ENCODE results near the gene CHST9.
"Not testable (repeated sequence)": the region's sequence is repeated elsewhere in the genome, so short reads cannot be mapped to it uniquely, and the experiment has no call there.

The CHST9 gene

DNA sequence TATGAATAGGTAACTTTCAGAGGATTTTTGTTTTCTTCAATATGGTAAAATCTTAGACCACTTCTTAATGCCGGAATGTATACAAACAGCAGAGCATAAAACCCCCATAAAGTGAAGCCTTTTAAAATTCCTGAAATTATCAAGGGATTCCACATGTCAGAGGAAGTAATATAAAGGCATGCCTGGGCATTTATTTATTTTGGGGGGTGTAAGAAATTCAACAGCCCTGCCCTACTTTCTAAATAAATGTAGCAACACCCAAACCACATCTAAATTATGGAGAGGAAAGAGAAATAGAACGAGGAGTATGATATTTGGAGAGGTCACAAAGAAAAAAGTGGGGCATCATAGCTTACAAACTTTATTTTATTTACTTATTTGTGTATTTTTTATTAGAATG, 9.9 kb downstream of the CHST9 start:
- in situ Hi-C loops (cut with MboI; ENCODE audit: low sequenced_read_pairs): no loop called here

DNA sequence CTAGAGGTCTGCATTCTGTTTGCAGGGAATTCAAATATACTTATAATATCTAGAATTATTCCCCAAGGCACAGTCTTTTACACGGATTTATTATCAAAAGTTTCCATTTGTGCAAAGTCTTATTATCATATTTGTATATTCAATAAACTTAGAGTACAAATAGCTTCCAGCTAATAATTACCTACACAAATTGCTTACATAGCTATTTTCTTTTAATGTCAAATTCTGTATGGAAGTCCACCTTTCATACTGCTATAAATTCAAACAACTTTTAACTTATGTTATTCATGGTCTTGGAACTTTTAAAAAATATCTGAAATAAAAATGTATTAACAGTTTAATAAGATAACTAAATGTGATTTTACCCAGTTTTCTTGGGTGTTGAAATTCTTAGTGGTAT, 13.1 kb downstream of the CHST9 start:
- in situ Hi-C loops (cut with MboI; ENCODE audit: low sequenced_read_pairs): no loop called here

DNA sequence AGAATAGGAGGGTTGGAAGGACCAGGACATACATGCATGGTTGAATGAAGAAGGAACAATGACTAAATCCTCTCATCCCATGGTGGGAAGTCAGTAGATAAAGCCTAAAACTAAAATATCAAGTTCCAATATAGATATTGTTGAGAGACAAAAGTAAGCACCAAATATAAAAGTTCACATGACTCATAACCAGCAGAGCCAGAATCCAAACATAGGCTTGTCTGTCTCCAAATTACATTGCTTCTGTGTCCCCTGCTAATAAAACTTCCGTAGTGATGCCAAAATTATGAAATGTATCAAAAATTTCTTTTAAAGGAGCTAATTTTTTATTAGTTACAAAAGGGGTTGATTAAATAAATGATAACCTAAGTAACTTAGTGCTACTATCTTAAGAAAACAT, 19.7 kb downstream of the CHST9 start:
- in situ Hi-C loops (cut with MboI; ENCODE audit: low sequenced_read_pairs): no loop called here

DNA sequence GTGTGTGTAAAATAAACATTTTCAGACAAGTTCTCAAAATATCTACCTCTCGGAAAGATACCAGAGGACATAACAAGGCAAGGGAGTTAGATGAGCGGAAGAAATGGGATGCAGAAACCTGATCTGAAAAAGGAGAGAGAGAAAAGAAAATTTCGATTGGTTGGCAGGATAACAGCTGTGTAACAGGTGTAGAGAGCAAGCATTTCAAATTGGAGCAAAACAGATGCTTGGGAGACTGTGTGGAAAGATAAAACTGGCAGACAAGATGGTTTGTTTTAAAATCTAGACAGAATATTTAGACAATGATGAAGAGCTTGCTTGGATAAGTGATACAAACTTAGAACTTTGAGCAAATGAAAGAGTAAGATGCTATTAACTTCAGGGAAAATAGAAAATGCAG, 20.2 kb downstream of the CHST9 start:
- in situ Hi-C loops (cut with MboI; ENCODE audit: low sequenced_read_pairs): no loop called here

DNA sequence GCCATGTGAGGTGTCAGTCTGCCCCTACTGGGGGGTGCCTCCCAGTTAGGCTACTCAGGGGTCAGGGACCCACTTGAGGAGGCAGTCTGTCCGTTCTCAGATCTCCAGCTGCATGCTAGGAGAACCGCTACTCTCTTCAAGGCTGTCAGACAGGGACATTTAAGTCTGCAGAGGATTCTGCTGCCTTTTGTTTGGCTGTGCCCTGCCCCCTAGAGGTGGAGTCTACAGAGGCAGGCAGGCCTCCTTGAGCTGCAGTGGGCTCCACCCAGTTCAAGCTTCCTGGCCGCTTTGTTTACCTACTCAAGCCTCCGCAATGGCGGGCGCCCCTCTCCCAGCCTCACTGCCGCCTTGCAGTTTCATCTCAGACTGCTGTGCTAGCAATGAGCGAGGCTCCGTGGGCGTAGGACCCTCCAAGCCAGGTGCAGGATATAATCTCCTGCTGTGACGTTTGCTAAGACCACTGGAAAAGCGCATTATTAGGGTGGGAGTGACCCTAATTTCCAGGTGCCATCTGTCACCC, 21.9 kb downstream of the CHST9 start:
- in situ Hi-C loops (cut with MboI; ENCODE audit: low sequenced_read_pairs): not testable (repeated sequence)

DNA sequence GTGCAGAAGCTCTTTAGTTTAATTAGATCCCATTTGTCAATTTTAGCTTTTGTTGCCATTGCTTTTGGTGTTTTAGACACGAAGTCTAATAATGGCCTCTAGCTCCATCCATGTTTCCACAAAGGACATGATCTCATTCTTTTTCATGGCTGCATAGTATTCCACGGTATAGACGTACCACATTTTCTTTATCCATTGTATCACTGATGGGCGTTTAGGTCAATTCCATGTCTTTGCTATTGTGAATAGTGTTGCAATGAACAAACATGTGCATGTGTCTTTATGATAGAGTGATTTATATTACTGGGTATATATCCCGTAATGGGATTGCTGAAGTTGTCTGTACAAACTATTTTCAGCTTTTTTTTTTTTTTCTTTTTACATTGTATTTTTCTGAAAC, 35.9 kb downstream of the CHST9 start:
- in situ Hi-C loops (cut with MboI; ENCODE audit: low sequenced_read_pairs): not testable (repeated sequence)

DNA sequence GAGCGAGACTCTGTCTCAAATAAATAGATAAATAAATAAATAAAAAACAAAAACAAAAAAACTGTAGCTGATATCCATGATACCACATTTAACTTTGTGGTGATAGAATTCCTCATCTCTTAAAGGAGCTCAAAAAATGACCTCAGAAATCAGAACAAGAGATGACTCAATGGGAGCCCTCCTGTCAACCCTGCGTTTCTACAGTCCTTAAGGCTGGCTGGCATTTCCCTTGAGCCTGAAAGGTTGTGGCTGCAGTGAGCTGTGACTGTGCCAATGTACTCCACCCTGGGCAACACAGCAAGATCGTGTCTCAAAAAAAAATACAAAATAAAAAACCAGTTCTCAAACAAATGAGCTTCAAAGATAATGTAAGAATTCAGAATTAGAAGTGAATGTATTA, 40.4 kb downstream of the CHST9 start:
- in situ Hi-C loops (cut with MboI; ENCODE audit: low sequenced_read_pairs): no loop called here

DNA sequence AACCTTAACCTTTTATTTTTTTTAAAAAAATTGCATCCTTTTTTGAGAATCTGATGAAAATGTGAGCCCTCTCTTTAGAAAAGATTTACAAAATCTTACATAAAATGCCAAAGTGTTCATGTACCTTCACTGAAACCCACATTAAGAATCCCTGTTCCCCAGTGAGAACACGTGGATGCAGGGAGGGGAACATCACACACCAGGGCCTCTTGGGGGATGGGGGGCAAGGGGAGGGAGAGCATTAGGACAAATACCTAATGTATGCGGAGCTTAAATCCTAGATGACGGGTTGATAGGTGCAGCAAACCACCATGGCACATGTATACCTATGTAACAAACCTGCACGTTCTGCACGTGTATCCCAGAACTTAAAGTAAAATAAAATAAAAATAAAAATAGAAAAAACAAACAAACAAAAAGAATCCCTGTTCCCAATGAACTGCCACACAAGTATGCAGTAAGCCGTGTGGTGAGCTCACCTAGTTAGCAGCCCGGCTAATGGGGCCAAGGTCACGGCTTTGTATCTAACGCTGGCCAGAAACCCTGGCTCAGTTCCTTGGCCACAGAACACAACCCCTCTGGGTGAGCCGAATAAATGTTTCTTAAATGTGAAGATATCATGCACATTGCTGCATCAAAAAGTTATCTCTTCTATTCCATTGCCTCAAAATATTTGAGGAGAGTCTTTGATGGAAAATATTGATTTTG, 41.4 kb downstream of the CHST9 start:
- in situ Hi-C loops (cut with MboI; ENCODE audit: low sequenced_read_pairs): no loop called here

DNA sequence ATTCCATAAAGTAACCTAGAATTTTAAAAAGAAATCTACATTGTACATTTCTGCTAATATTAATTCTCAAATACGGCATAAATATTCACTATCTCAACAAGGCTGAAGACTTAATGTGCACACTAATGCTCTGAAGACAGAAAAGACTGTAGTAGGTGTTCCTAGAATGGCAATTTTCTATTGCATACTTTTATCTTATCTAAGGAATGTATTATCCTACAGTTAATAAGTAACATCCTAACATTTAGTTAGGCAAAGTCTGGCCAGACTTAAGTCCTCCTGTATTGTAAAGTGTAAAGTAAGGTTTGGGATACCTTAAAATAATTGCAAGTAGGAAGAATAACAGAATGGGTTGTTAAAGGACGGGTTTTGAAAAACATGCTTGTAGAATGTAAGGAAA, 42.2 kb downstream of the CHST9 start:
- in situ Hi-C loops (cut with MboI; ENCODE audit: low sequenced_read_pairs): no loop called here

DNA sequence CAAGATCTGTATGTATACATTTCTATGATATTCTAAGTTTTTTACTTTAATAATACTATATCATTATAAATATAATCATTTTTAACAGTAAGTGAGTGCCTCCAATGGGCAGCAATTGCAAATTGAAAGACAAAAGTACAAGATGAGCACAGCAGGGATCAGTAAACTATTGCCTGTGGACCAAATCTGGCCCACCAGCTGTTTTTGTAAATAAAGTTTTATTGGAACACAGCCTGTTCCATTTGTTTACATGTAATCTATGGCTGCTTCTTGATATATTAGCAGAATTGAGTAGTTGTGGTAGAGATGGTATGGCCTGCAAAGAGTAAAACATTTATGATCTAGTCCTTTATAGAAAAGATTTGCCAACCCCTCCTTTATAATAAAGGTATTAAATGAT, 43.2 kb downstream of the CHST9 start:
- in situ Hi-C loops (cut with MboI; ENCODE audit: low sequenced_read_pairs): no loop called here

DNA sequence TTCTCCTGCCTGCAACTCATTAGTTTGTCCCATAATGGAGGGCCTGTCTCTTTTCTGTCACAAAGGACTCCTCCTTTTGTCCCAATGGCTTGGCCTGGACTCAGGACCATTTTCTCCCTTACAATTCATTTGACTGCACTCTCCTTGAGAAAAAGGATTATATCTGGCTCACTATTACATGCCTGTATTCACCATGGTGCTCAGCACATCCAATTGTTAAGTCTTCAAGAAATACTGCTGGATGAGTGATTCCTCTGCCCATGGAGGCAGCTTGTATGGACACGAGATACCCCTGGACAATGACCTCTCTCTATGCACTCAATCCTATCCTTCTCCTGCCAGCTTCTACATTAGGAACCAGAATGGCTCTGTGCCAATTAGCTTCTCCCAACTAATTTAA, 47.0 kb downstream of the CHST9 start:
- in situ Hi-C loops (cut with MboI; ENCODE audit: low sequenced_read_pairs): no loop called here

DNA sequence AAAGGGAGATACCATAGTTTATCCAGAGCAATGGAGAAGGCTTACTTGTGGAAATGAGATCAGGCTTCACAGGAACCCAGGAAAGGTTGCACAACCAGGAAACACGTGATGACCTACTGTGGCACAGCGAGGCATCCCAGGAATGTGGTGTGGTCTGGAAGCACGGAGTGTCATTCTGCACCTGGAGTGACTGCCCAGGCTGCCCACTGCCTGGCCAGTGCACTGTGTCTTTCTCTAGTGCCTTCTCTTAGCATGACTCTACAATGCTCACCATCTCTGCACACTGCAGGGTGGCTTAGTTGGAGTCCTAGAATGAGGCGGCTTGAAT, 48.9 kb downstream of the CHST9 start:
- in situ Hi-C loops (cut with MboI; ENCODE audit: low sequenced_read_pairs): no loop called here

DNA sequence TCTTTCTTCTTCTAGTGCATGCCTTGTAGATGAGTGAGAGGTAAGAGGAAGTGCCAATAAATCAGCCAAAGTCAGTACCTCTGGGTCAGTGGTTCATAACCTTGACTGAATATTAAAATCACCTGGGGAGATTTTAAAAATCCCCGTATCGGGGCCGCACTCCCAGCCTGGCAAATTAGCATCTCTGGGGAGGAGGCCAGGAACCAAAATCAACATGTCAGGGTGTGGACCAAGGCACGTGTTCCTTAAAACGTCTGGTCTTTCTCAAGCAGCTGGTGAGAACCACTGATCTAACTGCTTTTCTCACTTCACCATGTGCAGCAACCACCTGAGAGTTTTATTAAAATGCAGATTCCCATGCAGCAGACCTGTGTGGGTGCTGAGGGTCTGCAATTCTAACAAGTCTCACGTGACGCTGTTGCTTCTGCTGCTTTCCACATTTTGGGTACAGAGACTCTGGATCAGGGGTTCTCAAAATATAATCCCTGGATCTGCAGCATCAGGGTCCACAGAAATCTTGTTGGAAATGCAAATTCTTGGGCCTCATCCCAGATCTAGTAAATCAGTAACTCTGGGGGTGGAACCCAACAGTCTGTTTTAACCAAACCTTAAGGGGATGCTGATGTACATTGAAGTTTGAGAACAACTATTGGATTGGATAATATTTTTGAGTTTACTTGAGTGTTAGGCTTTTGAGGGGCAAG, 49.5 kb downstream of the CHST9 start:
- in situ Hi-C loops (cut with MboI; ENCODE audit: low sequenced_read_pairs): no loop called here

DNA sequence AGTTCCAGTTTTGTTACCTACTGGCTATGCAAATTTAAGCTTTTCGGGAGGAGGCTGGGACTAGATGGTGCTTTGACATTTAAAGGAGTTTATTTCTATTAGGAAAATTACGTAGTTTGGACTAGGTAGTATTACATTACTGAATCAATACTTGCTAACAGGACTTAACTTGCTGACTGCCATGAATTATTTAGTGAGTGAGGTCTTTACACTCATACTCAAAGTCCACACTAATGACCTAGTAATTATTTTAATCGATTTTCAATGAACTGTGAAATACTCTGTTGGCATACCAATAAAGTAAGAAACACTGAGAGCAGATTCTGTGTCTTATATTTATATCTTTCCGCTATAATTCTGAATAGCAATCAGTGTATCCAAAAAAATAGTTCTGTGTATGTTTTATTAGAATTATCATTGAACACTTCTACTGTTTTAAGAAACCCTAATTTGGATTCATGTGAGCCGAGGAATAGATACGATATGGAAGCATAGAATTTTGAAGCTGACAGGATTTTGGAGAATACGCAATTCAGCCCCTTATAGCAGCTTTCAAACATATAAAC, 55.0 kb downstream of the CHST9 start:
- in situ Hi-C loops (cut with MboI; ENCODE audit: low sequenced_read_pairs): no loop called here

DNA sequence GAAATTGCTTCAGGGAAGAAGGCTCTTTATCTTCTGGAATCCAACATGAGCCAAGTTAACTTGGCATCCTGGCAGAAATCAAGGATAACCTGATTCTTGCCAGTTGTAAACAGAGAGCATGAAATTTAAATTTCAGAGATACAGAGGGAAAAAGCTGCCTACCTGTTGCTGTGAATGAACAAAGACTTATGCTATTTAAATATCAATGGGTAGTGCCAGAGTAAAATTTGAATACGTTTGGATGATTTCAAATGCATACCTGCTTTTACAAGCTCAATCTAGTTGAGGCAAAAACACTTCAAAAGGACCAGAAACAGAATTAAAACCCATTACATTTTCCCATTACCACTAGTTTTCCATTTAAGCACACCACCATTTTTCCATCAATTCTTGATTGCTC, 60.9 kb downstream of the CHST9 start:
- in situ Hi-C loops (cut with MboI; ENCODE audit: low sequenced_read_pairs): no loop called here

DNA sequence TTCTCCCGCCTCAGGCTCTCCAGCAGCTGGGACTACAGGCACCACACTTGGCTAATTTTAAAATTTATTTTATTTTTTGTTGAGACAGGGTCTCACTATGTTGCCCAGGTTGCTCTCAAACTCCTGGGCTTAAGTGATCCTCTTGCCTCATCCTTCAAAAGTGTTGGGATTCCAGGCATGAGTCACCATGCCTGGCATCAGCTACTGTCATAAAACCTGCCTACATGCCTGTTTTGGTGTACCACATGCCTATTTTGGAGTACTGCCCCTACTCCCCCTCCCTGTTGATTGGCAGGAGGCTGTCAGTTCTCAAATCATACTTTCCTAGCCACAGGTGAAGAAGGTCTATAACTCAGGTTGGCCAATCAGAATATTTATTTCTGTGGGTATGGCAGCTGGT, 64.0 kb downstream of the CHST9 start:
- in situ Hi-C loops (cut with MboI; ENCODE audit: low sequenced_read_pairs): no loop called here

DNA sequence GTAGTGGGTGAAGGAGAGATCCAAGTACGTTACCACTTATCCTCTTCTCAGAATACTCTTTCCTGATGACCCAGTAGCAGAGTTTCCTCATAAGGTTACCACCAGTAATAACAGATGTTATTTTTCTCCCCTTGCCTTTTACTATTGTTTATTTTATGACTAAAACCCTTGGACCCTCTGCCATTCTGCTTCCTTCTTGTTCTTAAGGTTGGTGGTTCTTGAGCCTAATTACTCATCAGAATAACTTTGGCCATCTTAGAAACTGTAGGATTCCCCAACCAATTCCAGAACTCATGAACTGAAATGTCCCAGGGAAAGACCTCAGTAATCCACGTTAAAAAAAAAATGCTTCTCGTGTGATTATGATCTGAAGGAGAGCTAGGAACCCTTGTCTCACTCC, 64.9 kb downstream of the CHST9 start:
- in situ Hi-C loops (cut with MboI; ENCODE audit: low sequenced_read_pairs): no loop called here

DNA sequence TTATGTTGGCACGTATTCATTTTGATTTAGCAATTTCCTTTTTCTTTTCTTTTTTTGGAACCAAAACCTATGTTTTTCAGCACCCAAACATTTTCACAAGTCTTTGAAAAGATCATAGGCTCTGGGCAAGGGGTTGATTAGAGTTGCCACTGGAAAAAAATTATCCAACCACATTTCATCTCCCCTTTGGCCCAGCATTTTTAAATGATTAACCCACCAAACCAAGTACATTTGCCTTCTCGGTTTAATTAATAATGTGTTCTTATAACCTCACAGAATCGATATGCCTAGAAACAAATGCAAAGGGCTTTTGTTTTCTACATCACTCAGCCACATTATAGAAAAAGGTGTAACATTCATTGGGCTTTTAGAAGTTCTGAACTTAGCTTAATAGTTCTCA, 66.1 kb downstream of the CHST9 start:
- in situ Hi-C loops (cut with MboI; ENCODE audit: low sequenced_read_pairs): no loop called here

DNA sequence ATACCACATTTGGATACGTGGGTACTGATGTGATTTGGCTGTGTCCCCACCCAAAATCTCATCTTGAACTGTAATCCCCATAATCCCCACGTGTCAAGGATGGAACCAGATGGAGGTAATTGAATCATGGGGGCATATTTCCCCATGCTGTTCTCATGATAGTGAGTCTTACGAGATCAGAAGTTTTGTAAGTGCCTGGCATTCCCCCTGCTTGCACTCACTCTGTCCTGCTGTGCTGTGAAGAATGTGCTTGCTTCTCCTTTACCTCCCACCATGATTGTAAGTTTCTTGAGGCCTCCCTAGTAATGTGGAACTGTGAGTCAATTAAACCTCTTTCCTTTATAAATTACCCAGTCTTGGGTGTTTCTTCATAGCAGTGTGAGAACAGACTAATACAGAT, 70.3 kb downstream of the CHST9 start:
- in situ Hi-C loops (cut with MboI; ENCODE audit: low sequenced_read_pairs): no loop called here

DNA sequence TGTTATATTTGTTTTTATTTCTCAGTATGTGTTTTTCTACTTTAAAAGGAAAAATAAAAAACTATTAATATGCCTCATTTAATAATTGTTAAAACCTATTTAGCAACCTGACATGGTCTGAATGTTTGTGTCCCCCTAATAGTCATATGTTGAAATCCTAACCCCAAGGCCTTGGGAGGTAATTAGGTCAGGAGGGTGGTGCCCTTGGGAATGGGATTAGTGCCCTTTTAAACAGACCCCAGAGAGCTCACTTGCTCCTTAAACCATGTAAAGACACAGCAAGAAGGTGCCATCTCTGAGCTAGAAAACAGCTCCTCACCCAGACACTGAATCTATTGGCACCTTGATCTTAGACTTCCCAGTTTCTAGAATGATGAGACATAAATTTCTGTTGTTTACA, 71.8 kb downstream of the CHST9 start:
- in situ Hi-C loops (cut with MboI; ENCODE audit: low sequenced_read_pairs): no loop called here

DNA sequence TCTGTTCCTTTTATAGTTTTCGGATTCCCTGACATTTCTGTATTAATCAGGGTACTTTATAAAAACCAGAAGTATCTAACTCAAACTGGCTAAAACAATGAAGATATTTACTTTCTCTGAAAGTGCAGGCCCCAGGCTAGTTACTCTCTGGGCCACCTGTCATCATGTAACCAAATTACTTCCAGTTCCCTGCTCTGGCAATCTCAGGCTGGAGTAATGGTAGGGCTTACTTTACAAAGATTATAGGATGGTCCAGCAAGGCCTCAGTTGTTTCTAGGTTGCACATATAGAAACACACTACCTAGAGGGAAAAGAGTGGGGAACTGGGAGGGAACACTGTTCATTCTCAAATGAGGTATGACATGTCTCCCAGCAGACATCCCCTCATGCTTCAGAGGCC, 74.8 kb downstream of the CHST9 start:
- in situ Hi-C loops (cut with MboI; ENCODE audit: low sequenced_read_pairs): no loop called here

DNA sequence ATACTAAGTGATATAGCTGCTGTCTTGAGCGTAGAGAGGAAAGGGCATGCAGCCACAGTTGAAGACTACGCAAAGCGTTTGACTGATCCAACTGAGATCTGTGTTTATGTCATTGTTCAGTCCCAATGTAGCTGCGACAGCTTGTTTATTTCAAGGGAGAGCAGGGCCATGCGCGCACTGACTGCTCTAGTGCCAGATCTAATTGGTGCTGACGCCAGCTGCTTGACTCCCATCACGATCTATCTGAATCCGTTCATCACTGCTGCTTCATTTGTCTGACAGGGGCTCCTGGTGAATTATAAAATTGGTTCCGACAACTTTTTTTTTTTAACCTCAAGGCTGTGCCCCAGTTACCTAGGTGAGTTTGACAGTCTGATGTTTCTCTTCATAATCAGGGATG, 75.7 kb downstream of the CHST9 start:
- in situ Hi-C loops (cut with MboI; ENCODE audit: low sequenced_read_pairs): no loop called here

Data from HL-60/S4 treated with retinoic acid at 250 ng/mL for 4 days and 3 days (cell line).